ENCODE measurements around the gene PHACTR1. TPM values are rescaled to one million over a fixed set of nuclear protein-coding genes. Genes with fewer than 3 reads are reported as not detected.
A peak's percentile ranks its signal among the peaks of the same experiment; 100 is the strongest.

The PHACTR1 gene
- total and polyA plus RNA-seq, 9 of the 15 experiments (the other 6 are each of a cell fraction or from before 2014, with no cell fraction given), result 11.5 to 32.6 (median 22.0) TPM

DNA sequence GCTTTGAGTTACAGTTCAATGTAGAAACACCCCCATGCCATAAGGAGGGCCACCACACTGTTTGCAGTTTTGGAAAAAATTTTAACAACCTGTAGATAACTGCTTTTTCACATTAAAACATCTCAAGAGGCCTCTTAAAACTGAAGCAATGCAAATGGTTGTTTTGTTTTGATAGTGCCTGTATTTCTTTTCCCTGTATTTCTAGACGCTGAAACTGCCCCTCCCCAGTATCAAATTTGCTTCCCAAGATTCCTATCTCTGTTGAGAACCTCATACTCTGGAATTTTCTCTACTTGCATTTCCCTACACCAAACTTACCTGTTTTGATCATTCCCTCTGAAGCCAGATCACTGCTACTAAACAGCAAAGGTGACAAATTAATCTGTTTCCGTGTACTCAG lies 98.5 kb downstream of the PHACTR1 start:
- no peaks in the 10 kb centered on the region for H3K36me3 ChIP-seq (ENCODE audit: control insufficient read depth, insufficient read depth, low read length)
- ATAC-seq (no peak), FAIRE-seq (no peak), DNase-seq (ENCODE audit: extremely low read depth in 1 of 4, low spot score in 3 of 4) (no peak)
- no peaks in the 10 kb centered on the region for H3K27me3 ChIP-seq (ENCODE audit: control insufficient read depth in 2 of 2, insufficient read depth in 2 of 2, low read length in 2 of 2)
- no peaks in the 10 kb centered on the region for H3K9me3 ChIP-seq (replicated peaks; ENCODE audit: control insufficient read depth, insufficient read depth, low read depth, low read length)
- H3K4me1 ChIP-seq (replicated peaks in 1 of 2; ENCODE audit: control insufficient read depth in 2 of 2, insufficient read depth in 2 of 2, low read length in 2 of 2), result no peaks in the 10 kb centered on the region
- H3K4me2 ChIP-seq (ENCODE audit: insufficient read depth, low read length), result no peak overlapping the region
- BruUV-seq (replicated peaks), result no TSS peak
- no peak overlapping the region for H3K9ac ChIP-seq (ENCODE audit: insufficient read depth in 1 of 2, low read depth in 2 of 2, low read length in 2 of 2)
- in situ Hi-C loops (cut with MboI), result no loop called here
- H4K20me1 ChIP-seq (replicated peaks; ENCODE audit: control insufficient read depth, insufficient read depth, low read length), result no peaks in the 10 kb centered on the region
- TF ChIP-seq NFATC3 (IDR thresholded peaks at IDR 0.05) (no peak), TAF15 (IDR thresholded peaks at IDR 0.05; ENCODE audit: low read depth, low read length) (no peak), ZNF184 (CRISPR knock-in tag; IDR thresholded peaks at IDR 0.05) (no peak)
- ChIA-PET POLR2A (interaction anchor here (0.7 kb wide), 1 partner anchor 30 kb away, joined by 3 read pairs; no protein-coding TSS in a partner anchor), CTCF (ENCODE audit: low intra/inter-chr PET ratio) (no interaction called here)
- 0% methylated on average over 2 of the region's 2 CpGs for WGBS (ENCODE audit: insufficient coverage, low coverage, missing lambda C conversion rate)
- intact Hi-C loops (cut with micrococcal nuclease), result no loop called here
- no peak overlapping the region for H3K4me3 ChIP-seq
- no peak overlapping the region for H2AFZ ChIP-seq (ENCODE audit: low read depth, low read length)
- H3K9me1 ChIP-seq (ENCODE audit: control insufficient read depth, insufficient read depth, low read length), result no peaks in the 10 kb centered on the region
- H3K79me2 ChIP-seq (ENCODE audit: control insufficient read depth, insufficient read depth, low read length), result no peaks in the 10 kb centered on the region
- no peak overlapping the region for H3K27ac ChIP-seq (ENCODE audit: extremely low read depth, low read depth, low read length)

DNA sequence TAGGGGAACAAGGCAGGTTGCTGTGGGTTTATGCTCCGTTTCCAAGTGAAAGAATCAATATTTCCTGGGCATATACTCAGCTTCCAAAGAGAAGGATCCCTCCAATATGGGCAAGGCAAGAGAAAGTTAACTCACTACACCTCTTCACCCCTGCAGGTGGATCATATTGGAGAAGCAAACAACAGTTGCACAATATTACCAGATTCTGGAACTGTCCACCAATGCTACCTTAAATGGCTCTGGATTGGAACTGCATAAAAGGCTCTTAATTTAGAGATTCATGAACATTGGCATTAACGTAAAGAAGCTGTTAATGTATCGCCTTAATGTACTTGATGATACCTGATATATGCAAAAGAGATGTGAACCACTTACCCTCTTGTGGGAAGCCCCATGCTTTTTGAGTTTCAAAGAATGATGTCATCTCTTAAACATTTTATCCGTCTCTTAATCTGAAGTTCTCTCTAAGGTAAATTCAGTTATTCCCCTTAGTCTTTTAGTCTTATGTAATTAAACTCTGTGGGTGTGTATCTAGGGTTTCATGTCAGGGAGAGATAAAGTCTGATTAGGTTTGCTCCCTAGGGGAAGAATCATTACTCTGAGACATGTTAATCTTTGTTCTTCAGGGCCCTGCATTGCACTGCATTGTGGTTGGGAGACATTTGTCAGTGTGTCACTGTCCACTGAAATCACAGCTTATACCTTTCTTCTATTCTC lies 99.5 kb downstream of the PHACTR1 start:
- Histone ChIP-seq H3K9me3 (replicated peaks; ENCODE audit: control insufficient read depth, insufficient read depth, low read depth, low read length) (no peaks in the 10 kb centered on the region), H2AFZ (ENCODE audit: low read depth, low read length) (no peak overlapping the region), H3K36me3 (ENCODE audit: control insufficient read depth, insufficient read depth, low read length) (no peaks in the 10 kb centered on the region), H3K27me3 (ENCODE audit: control insufficient read depth in 2 of 2, insufficient read depth in 2 of 2, low read length in 2 of 2) (no peaks in the 10 kb centered on the region), H3K9ac (ENCODE audit: insufficient read depth in 1 of 2, low read depth in 2 of 2, low read length in 2 of 2) (no peak overlapping the region), H4K20me1 (replicated peaks; ENCODE audit: control insufficient read depth, insufficient read depth, low read length) (no peaks in the 10 kb centered on the region), H3K4me2 (ENCODE audit: insufficient read depth, low read length) (no peak overlapping the region), H3K9me1 (ENCODE audit: control insufficient read depth, insufficient read depth, low read length) (no peaks in the 10 kb centered on the region), H3K4me1 (replicated peaks in 1 of 2; ENCODE audit: control insufficient read depth in 2 of 2, insufficient read depth in 2 of 2, low read length in 2 of 2) (no peaks in the 10 kb centered on the region), H3K79me2 (ENCODE audit: control insufficient read depth, insufficient read depth, low read length) (no peaks in the 10 kb centered on the region), H3K27ac (ENCODE audit: extremely low read depth, low read depth, low read length) (no peak overlapping the region), H3K4me3 (no peak overlapping the region)
- no peak for TF ChIP-seq ZNF436 (CRISPR knock-in tag; IDR thresholded peaks at IDR 0.05)
- TF ChIP-seq, protein P1, sequence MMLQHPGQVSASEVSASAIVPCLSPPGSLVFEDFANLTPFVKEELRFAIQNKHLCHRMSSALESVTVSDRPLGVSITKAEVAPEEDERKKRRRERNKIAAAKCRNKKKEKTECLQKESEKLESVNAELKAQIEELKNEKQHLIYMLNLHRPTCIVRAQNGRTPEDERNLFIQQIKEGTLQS (IDR thresholded peaks at IDR 0.05), result peak; percentile 49
- TF ChIP-seq, protein P1 (CRISPR knock-in tag; conservative IDR thresholded peaks at IDR 0.05), result no peak
- no TSS peak for BruUV-seq (replicated peaks)
- WGBS (ENCODE audit: insufficient coverage, low coverage, missing lambda C conversion rate), result 0% methylated on average over 4 of the region's 4 CpGs
- POLR2A ChIA-PET, result interaction anchor here (0.7 kb wide), 1 partner anchor 31 kb away, joined by 3 read pairs; no protein-coding TSS in a partner anchor
- CTCF ChIA-PET (ENCODE audit: low intra/inter-chr PET ratio), result no interaction called here
- no peak for FAIRE-seq
- no peak for DNase-seq (ENCODE audit: extremely low read depth in 1 of 4, low spot score in 3 of 4)
- intact Hi-C loops (cut with micrococcal nuclease), result no loop called here
- ATAC-seq, result no peak
- in situ Hi-C loops (cut with MboI), result no loop called here
